ENCODE data around the gene GPI.
"Not testable (repeated sequence)": the region's sequence is repeated elsewhere in the genome, so short reads cannot be mapped to it uniquely, and the experiment has no call there.

The GPI gene

GRCh38 chr19:34359954-34360315, 5.1 kb upstream of the GPI start:
- WGBS = 92% methylated on average over 7 of the region's 7 CpGs
- Histone ChIP-seq H3K9ac (ENCODE audit: low read depth, low read length) (peak overlapping the region; percentile 59; the same call in 1 of the 2 replicates), H3K4me3 (ENCODE audit: low read length) (peak overlapping the region; percentile 47), H3K27ac (ENCODE audit: low read depth, low read length) (peak overlapping the region; percentile 66), H3K4me1 (ENCODE audit: insufficient read depth, low read length) (peaks cover 12% of the 10 kb centered on the region), H3K36me3 (ENCODE audit: insufficient read depth, low read length) (no peaks in the 10 kb centered on the region), H3K9me3 (ENCODE audit: insufficient read depth, low read depth, low read length) (no peaks in the 10 kb centered on the region), H3K27me3 (ENCODE audit: insufficient read depth, low read length) (no peaks in the 10 kb centered on the region)

GRCh38 chr19:34360354-34360909, 4.6 kb upstream of the GPI start:
- Histone ChIP-seq H3K9ac (ENCODE audit: low read depth, low read length) (no peak overlapping the region), H3K36me3 (ENCODE audit: insufficient read depth, low read length) (no peaks in the 10 kb centered on the region), H3K27ac (ENCODE audit: low read depth, low read length) (no peak overlapping the region; the same call in 1 of the 2 replicates), H3K4me1 (ENCODE audit: insufficient read depth, low read length) (peaks cover 12% of the 10 kb centered on the region), H3K9me3 (ENCODE audit: insufficient read depth, low read depth, low read length) (no peaks in the 10 kb centered on the region), H3K27me3 (ENCODE audit: insufficient read depth, low read length) (no peaks in the 10 kb centered on the region), H3K4me3 (ENCODE audit: low read length) (no peak overlapping the region)
- 96% methylated on average over 9 of the region's 9 CpGs for WGBS

- Histone ChIP-seq H3K9me3 (ENCODE audit: insufficient read depth, low read depth, low read length) (no peaks in the 10 kb centered on the region), H3K27me3 (ENCODE audit: insufficient read depth, low read length) (no peaks in the 10 kb centered on the region), H3K36me3 (ENCODE audit: insufficient read depth, low read length) (peaks cover 14% of the 10 kb centered on the region), H3K9ac (ENCODE audit: low read depth, low read length) (no peak overlapping the region), H3K4me3 (ENCODE audit: low read length) (no peak overlapping the region), H3K4me1 (ENCODE audit: insufficient read depth, low read length) (peaks cover 16% of the 10 kb centered on the region), H3K27ac (ENCODE audit: low read depth, low read length) (no peak overlapping the region)
- WGBS = 84% methylated on average over 3 of the region's 3 CpGs
These were observed 2.3 kb upstream of the GPI start for GRCh38 chr19:34362679-34363069.

- Histone ChIP-seq H3K27me3 (ENCODE audit: insufficient read depth, low read length) (no peaks in the 10 kb centered on the region), H3K9me3 (ENCODE audit: insufficient read depth, low read depth, low read length) (no peaks in the 10 kb centered on the region), H3K27ac (ENCODE audit: low read depth, low read length) (no peak overlapping the region), H3K36me3 (ENCODE audit: insufficient read depth, low read length) (peaks cover 18% of the 10 kb centered on the region), H3K9ac (ENCODE audit: low read depth, low read length) (no peak overlapping the region), H3K4me3 (ENCODE audit: low read length) (no peak overlapping the region), H3K4me1 (ENCODE audit: insufficient read depth, low read length) (peaks cover 16% of the 10 kb centered on the region)
- WGBS = 77% methylated on average over 4 of the region's 4 CpGs
These were observed 1.9 kb upstream of the GPI start for GRCh38 chr19:34363094-34363493.

GRCh38 chr19:34363930-34364329, 1.1 kb upstream of the GPI start:
- Histone ChIP-seq H3K36me3 (ENCODE audit: insufficient read depth, low read length) (peaks cover 27% of the 10 kb centered on the region), H3K4me3 (ENCODE audit: low read length) (no peak overlapping the region), H3K4me1 (ENCODE audit: insufficient read depth, low read length) (peaks cover 11% of the 10 kb centered on the region), H3K9ac (ENCODE audit: low read depth, low read length) (no peak overlapping the region), H3K9me3 (ENCODE audit: insufficient read depth, low read depth, low read length) (no peaks in the 10 kb centered on the region), H3K27ac (ENCODE audit: low read depth, low read length) (no peak overlapping the region), H3K27me3 (ENCODE audit: insufficient read depth, low read length) (no peaks in the 10 kb centered on the region)
- WGBS = 92% methylated on average over 5 of the region's 5 CpGs

- H3K9me3 ChIP-seq (ENCODE audit: insufficient read depth, low read depth, low read length) = no peaks in the 10 kb centered on the region
- H3K27me3 ChIP-seq (ENCODE audit: insufficient read depth, low read length) = no peaks in the 10 kb centered on the region
- peaks cover 32% of the 10 kb centered on the region for H3K36me3 ChIP-seq (ENCODE audit: insufficient read depth, low read length)
- WGBS = 84% methylated on average over 11 of the region's 11 CpGs
- peak overlapping the region; percentile 25; the same call in 1 of the 2 replicates for H3K9ac ChIP-seq (ENCODE audit: low read depth, low read length)
- peaks cover 11% of the 10 kb centered on the region for H3K4me1 ChIP-seq (ENCODE audit: insufficient read depth, low read length)
- H3K27ac ChIP-seq (ENCODE audit: low read depth, low read length) = no peak overlapping the region; the same call in 1 of the 2 replicates
- peak overlapping the region; percentile 97 for H3K4me3 ChIP-seq (ENCODE audit: low read length)
These were observed 550 bp upstream of the GPI start for GRCh38 chr19:34364462-34364829.

- peak overlapping the region; percentile 97 for H3K4me3 ChIP-seq (ENCODE audit: low read length)
- no peaks in the 10 kb centered on the region for H3K9me3 ChIP-seq (ENCODE audit: insufficient read depth, low read depth, low read length)
- H3K9ac ChIP-seq (ENCODE audit: low read depth, low read length) = peak overlapping the region; percentile 86
- no peaks in the 10 kb centered on the region for H3K27me3 ChIP-seq (ENCODE audit: insufficient read depth, low read length)
- WGBS = 11% methylated on average over 45 of the region's 45 CpGs
- H3K36me3 ChIP-seq (ENCODE audit: insufficient read depth, low read length) = peaks cover 44% of the 10 kb centered on the region
- peak overlapping the region; percentile 70 for H3K27ac ChIP-seq (ENCODE audit: low read depth, low read length)
- peaks cover 6% of the 10 kb centered on the region for H3K4me1 ChIP-seq (ENCODE audit: insufficient read depth, low read length)
These were observed 736 bp downstream of the GPI start for GRCh38 chr19:34365463-34366401.

GRCh38 chr19:34366738-34367623, 2.0 kb downstream of the GPI start:
- Histone ChIP-seq H3K36me3 (ENCODE audit: insufficient read depth, low read length) (peaks cover 52% of the 10 kb centered on the region), H3K4me3 (ENCODE audit: low read length) (peak overlapping the region; percentile 97; the same call in 1 of the 2 replicates), H3K27ac (ENCODE audit: low read depth, low read length) (no peak overlapping the region), H3K9me3 (ENCODE audit: insufficient read depth, low read depth, low read length) (no peaks in the 10 kb centered on the region), H3K27me3 (ENCODE audit: insufficient read depth, low read length) (no peaks in the 10 kb centered on the region), H3K4me1 (ENCODE audit: insufficient read depth, low read length) (peaks cover 6% of the 10 kb centered on the region), H3K9ac (ENCODE audit: low read depth, low read length) (no peak overlapping the region)
- WGBS = 96% methylated on average over 9 of the region's 10 CpGs

GRCh38 chr19:34367624-34367957, 2.6 kb downstream of the GPI start:
- WGBS = 93% methylated on average over 8 of the region's 8 CpGs
- Histone ChIP-seq H3K27me3 (ENCODE audit: insufficient read depth, low read length) (no peaks in the 10 kb centered on the region), H3K9me3 (ENCODE audit: insufficient read depth, low read depth, low read length) (no peaks in the 10 kb centered on the region), H3K9ac (ENCODE audit: low read depth, low read length) (no peak overlapping the region), H3K36me3 (ENCODE audit: insufficient read depth, low read length) (peaks cover 57% of the 10 kb centered on the region), H3K4me3 (ENCODE audit: low read length) (no peak overlapping the region), H3K4me1 (ENCODE audit: insufficient read depth, low read length) (peaks cover 6% of the 10 kb centered on the region), H3K27ac (ENCODE audit: low read depth, low read length) (no peak overlapping the region)

GRCh38 chr19:34368338-34368737, 3.3 kb downstream of the GPI start:
- peaks cover 61% of the 10 kb centered on the region for H3K36me3 ChIP-seq (ENCODE audit: insufficient read depth, low read length)
- no peaks in the 10 kb centered on the region for H3K9me3 ChIP-seq (ENCODE audit: insufficient read depth, low read depth, low read length)
- H3K4me1 ChIP-seq (ENCODE audit: insufficient read depth, low read length) = peaks cover 6% of the 10 kb centered on the region; the same call in 1 of the 2 replicates
- WGBS = 97% methylated on average over 10 of the region's 10 CpGs
- no peaks in the 10 kb centered on the region for H3K27me3 ChIP-seq (ENCODE audit: insufficient read depth, low read length)
- H3K27ac ChIP-seq (ENCODE audit: low read depth, low read length) = no peak overlapping the region
- H3K9ac ChIP-seq (ENCODE audit: low read depth, low read length) = no peak overlapping the region
- no peak overlapping the region for H3K4me3 ChIP-seq (ENCODE audit: low read length)

- H3K36me3 ChIP-seq (ENCODE audit: insufficient read depth, low read length) = peaks cover 67% of the 10 kb centered on the region
- not testable (repeated sequence) for H3K27me3 ChIP-seq (ENCODE audit: insufficient read depth, low read length); H3K4me1 ChIP-seq (ENCODE audit: insufficient read depth, low read length); H3K9me3 ChIP-seq (ENCODE audit: insufficient read depth, low read depth, low read length); H3K4me3 ChIP-seq (ENCODE audit: low read length); H3K9ac ChIP-seq (ENCODE audit: low read depth, low read length); H3K27ac ChIP-seq (ENCODE audit: low read depth, low read length)
- WGBS = 95% methylated on average over 10 of the region's 10 CpGs
These were observed 4.2 kb downstream of the GPI start for GRCh38 chr19:34369166-34369565.

All from HUES64 (cell line).